H9 (cell line): ENCODE data around the gene ACOX3. TPM values are rescaled to one million over a fixed set of nuclear protein-coding genes. Genes with fewer than 3 reads are reported as not detected.

Experiments
- DNase-seq: peaks from one replicate; pipeline ENCODE4 v3.0.0-alpha.2; 2017
- H2AFZ ChIP-seq: one replicate; pipeline ENCODE4 v1.6.1; 2013; ENCODE audit warnings: mild to moderate bottlenecking, low read length, control low read depth, moderate library complexity
- H2AK5ac ChIP-seq: 2 replicates; pipeline ENCODE4 v1.6.1; 2013; ENCODE audit warnings: low read length, control low read depth, mixed read lengths; ENCODE audit not compliant: insufficient read length
- H2BK120ac ChIP-seq: one replicate; pipeline ENCODE4 v1.6.1; 2013; ENCODE audit warnings: low read depth, mild to moderate bottlenecking, low read length, control low read depth, inconsistent platforms; ENCODE audit not compliant: poor library complexity, severe bottlenecking
- H2BK12ac ChIP-seq: 2 replicates; pipeline ENCODE4 v1.6.1; 2013; ENCODE audit warnings: low read length, control low read depth, mixed read lengths, low read depth; ENCODE audit not compliant: insufficient read length
- H2BK15ac ChIP-seq: 2 replicates; pipeline ENCODE4 v1.6.1; 2013; ENCODE audit warnings: low read depth, low read length, control low read depth
- H2BK20ac ChIP-seq: one replicate; pipeline ENCODE4 v1.6.1; 2013; ENCODE audit warnings: low read depth, mild to moderate bottlenecking, low read length, control low read depth, inconsistent platforms; ENCODE audit not compliant: poor library complexity, severe bottlenecking
- H2BK5ac ChIP-seq: 2 replicates; pipeline ENCODE4 v1.6.1; 2013; ENCODE audit warnings: low read length, control low read depth, mixed read lengths; ENCODE audit not compliant: insufficient read length
- H3K14ac ChIP-seq: 2 replicates; pipeline ENCODE4 v1.6.1; 2013; ENCODE audit warnings: low read length, control low read depth; ENCODE audit not compliant: insufficient read depth
- H3K18ac ChIP-seq: 2 replicates; pipeline ENCODE4 v1.6.1; 2013; ENCODE audit warnings: low read depth, mild to moderate bottlenecking, mixed read lengths, low read length, control low read depth; ENCODE audit not compliant: insufficient read length
- H3K23ac ChIP-seq: 2 replicates; pipeline ENCODE4 v1.6.1; 2013; ENCODE audit warnings: low read length, control low read depth, mixed read lengths, low read depth; ENCODE audit not compliant: insufficient read length
- H3K23me2 ChIP-seq: 2 replicates; pipeline ENCODE4 v1.6.1; 2013; ENCODE audit warnings: low read depth, mild to moderate bottlenecking, mixed read lengths, low read length, control low read depth; ENCODE audit not compliant: insufficient read length, poor library complexity, severe bottlenecking
- H3K27ac ChIP-seq: 2 replicates; pipeline ENCODE4 v1.5.1; 2013; ENCODE audit warnings: low read length, control low read depth, mixed read lengths, low read depth; ENCODE audit not compliant: insufficient read length
- H3K27me3 ChIP-seq: 2 replicates; pipeline ENCODE4 v1.6.1; 2013; ENCODE audit warnings: low read length, control low read depth, inconsistent platforms; ENCODE audit not compliant: insufficient read depth
- H3K4ac ChIP-seq: 2 replicates; pipeline ENCODE4 v1.6.1; 2013; ENCODE audit warnings: low read depth, mild to moderate bottlenecking, control low read depth, inconsistent platforms, low read length, moderate library complexity
- H3K4me1 ChIP-seq: 2 replicates; pipeline ENCODE4 v1.6.1; 2013; ENCODE audit warnings: low read length, control low read depth, inconsistent platforms; ENCODE audit not compliant: insufficient read depth
- H3K4me2 ChIP-seq: 2 replicates; pipeline ENCODE4 v1.6.1; 2013; ENCODE audit warnings: low read length, control low read depth, mixed read lengths; ENCODE audit not compliant: insufficient read length, insufficient read depth
- H3K56ac ChIP-seq: 2 replicates; pipeline ENCODE4 v1.6.1; 2013; ENCODE audit warnings: low read depth, mild to moderate bottlenecking, mixed read lengths, low read length, control low read depth; ENCODE audit not compliant: insufficient read length
- H3K79me1 ChIP-seq: 2 replicates; pipeline ENCODE4 v1.6.1; 2013; ENCODE audit warnings: low read depth, mild to moderate bottlenecking, moderate library complexity, low read length, control low read depth, inconsistent platforms; ENCODE audit not compliant: insufficient read depth, poor library complexity, severe bottlenecking
- H3K79me2 ChIP-seq: 2 replicates; pipeline ENCODE4 v1.6.1; 2013; ENCODE audit warnings: low read length, control low read depth, inconsistent platforms; ENCODE audit not compliant: insufficient read depth
- H3K9ac ChIP-seq: 2 replicates; pipeline ENCODE4 v1.6.1; 2013; ENCODE audit warnings: low read length, control low read depth, mixed read lengths; ENCODE audit not compliant: insufficient read length; ENCODE audit errors: extremely low read depth
- H3K9me3 ChIP-seq: one replicate; pipeline ENCODE4 v1.6.1; 2013; ENCODE audit warnings: low read depth, low read length, inconsistent platforms; ENCODE audit not compliant: control insufficient read depth
- H3T11ph ChIP-seq: one replicate; pipeline ENCODE4 v1.6.1; 2013; ENCODE audit warnings: mild to moderate bottlenecking, low read length, control low read depth, inconsistent platforms
- H4K20me1 ChIP-seq: one replicate; pipeline ENCODE4 v1.6.1; 2013; ENCODE audit not compliant: control insufficient read depth, insufficient read length, insufficient read depth
- H4K5ac ChIP-seq: 2 replicates; pipeline ENCODE4 v1.6.1; 2013; ENCODE audit warnings: low read depth, mild to moderate bottlenecking, mixed read lengths, low read length, control low read depth; ENCODE audit not compliant: insufficient read length
- H4K8ac ChIP-seq: replicated peaks from 2 replicates; pipeline ENCODE4 v1.6.1; 2013; ENCODE audit warnings: low read length, control low read depth, mixed read lengths, low read depth; ENCODE audit not compliant: insufficient read length
- H4K91ac ChIP-seq: 2 replicates; pipeline ENCODE4 v1.6.1; 2013; ENCODE audit warnings: low read depth, mild to moderate bottlenecking, moderate library complexity, mixed read lengths, low read length, control low read depth; ENCODE audit not compliant: insufficient read length
- H3K27ac Mint-ChIP-seq, 3 experiments: 2 replicates in 2 of 3; 3 replicates in 1 of 3; pipeline ENCODE4 v1.8.0; 2020 to 2021; ENCODE audit warnings: mixed read lengths in 3 of 3, mild to moderate bottlenecking in 1 of 3, moderate library complexity in 1 of 3
- H3K27me3 Mint-ChIP-seq: 2 replicates; pipeline ENCODE4 v1.8.0; 2021; ENCODE audit warnings: low read depth, mild to moderate bottlenecking, moderate library complexity, mixed read lengths
- H3K36me3 Mint-ChIP-seq, 3 experiments: 2 replicates in 2 of 3; 3 replicates in 1 of 3; pipeline ENCODE4 v1.8.0; 2020 to 2021; ENCODE audit warnings: low read depth in 3 of 3, mixed read lengths in 3 of 3; ENCODE audit not compliant: insufficient read depth in 1 of 3
- H3K4me1 Mint-ChIP-seq, 2 experiments: 2 replicates each; pipeline ENCODE4 v1.8.0; 2020; ENCODE audit warnings: mixed read lengths in 2 of 2
- H3K4me3 Mint-ChIP-seq, 2 experiments: 2 replicates in 1 of 2; 3 replicates in 1 of 2; pipeline ENCODE4 v1.8.0; 2020 to 2021; ENCODE audit warnings: mild to moderate bottlenecking in 2 of 2, mixed read lengths in 2 of 2, moderate library complexity in 1 of 2
- H3K9me3 Mint-ChIP-seq, 2 experiments: 2 replicates in 1 of 2; 3 replicates in 1 of 2; pipeline ENCODE4 v1.8.0; 2020; ENCODE audit warnings: mild to moderate bottlenecking in 2 of 2, mixed read lengths in 2 of 2, moderate library complexity in 1 of 2
- WGBS: extraction: QIAGEN DNeasy Blood & Tissue Kit; methylation state at CpG from one replicate; pipeline ENCODE4 v1.1.7; 2013; ENCODE audit warnings: missing lambda C conversion rate, low lambda C conversion rate, mixed read lengths; ENCODE audit not compliant: insufficient read length; ENCODE audit errors: extremely low coverage; 5-methylcytosine and 5-hydroxymethylcytosine counted together
- total RNA-seq: library from RNA; stranded (reverse); gene quantifications from 2 replicates; pipeline ENCODE4 v1.2.1, GENCODE V29; 2021
- TF ChIP-seq, protein P1 (sequence below): fragments of 200-600 bp; sonication (generic); conservative IDR thresholded peaks from 3 replicates; pipeline ENCODE4 v1.8.0; 2021; ENCODE audit warnings: antibody characterized with exemption, mild to moderate bottlenecking

Gene ACOX3
- total RNA-seq, 1 experiment from 2014 or later: 13.8 TPM

DNA sequence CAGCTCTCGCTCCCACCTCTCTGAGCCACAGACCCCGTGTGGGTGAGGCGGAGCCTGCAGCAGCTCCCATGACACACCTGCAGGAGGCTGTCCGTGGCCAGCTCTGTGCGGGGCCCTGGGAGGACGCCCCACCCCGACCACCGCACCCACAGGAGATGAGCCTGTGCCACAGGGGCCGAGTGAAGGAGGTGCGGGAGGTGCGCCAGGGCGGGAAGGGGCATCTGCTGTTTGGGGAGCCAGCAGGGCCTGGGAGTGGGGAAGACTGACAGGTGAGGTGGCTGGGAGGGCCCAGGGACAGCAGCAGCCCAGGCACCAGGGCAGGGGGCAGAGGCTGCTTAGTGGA is 52.0 kb downstream of the ACOX3 start:
- H4K8ac ChIP-seq: no peak overlapping the region
- H3K4me1 Mint-ChIP-seq: peaks cover 5 to 6% of the 10 kb centered on the region in 2 experiments; a peak in 3 of 4 replicates
- no peak overlapping the region for H3K18ac ChIP-seq
- H3K9me3 ChIP-seq: no peaks in the 10 kb centered on the region
- H3K27me3 Mint-ChIP-seq: no peaks in the 10 kb centered on the region; the same call in 1 of the 2 replicates
- H2AFZ ChIP-seq: no peak overlapping the region
- no peak overlapping the region for H2BK20ac ChIP-seq
- no peaks in the 10 kb centered on the region for H3K23me2 ChIP-seq
- no peak overlapping the region; the same call in 1 of the 2 replicates for H3K14ac ChIP-seq
- TF ChIP-seq, protein P1, sequence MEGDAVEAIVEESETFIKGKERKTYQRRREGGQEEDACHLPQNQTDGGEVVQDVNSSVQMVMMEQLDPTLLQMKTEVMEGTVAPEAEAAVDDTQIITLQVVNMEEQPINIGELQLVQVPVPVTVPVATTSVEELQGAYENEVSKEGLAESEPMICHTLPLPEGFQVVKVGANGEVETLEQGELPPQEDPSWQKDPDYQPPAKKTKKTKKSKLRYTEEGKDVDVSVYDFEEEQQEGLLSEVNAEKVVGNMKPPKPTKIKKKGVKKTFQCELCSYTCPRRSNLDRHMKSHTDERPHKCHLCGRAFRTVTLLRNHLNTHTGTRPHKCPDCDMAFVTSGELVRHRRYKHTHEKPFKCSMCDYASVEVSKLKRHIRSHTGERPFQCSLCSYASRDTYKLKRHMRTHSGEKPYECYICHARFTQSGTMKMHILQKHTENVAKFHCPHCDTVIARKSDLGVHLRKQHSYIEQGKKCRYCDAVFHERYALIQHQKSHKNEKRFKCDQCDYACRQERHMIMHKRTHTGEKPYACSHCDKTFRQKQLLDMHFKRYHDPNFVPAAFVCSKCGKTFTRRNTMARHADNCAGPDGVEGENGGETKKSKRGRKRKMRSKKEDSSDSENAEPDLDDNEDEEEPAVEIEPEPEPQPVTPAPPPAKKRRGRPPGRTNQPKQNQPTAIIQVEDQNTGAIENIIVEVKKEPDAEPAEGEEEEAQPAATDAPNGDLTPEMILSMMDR: no peak
- no peak overlapping the region for H3K23ac ChIP-seq
- H3K4ac ChIP-seq: no peak overlapping the region
- H4K5ac ChIP-seq: no peak overlapping the region
- H3K36me3 Mint-ChIP-seq: peaks cover 3 to 6% (median 6%) of the 10 kb centered on the region in 3 experiments; a peak in 3 of 7 replicates
- H3K79me1 ChIP-seq: no peaks in the 10 kb centered on the region
- no peaks in the 10 kb centered on the region for H3K27me3 ChIP-seq
- H3K4me1 ChIP-seq: no peaks in the 10 kb centered on the region
- H2AK5ac ChIP-seq: no peak overlapping the region
- no peak overlapping the region for H2BK12ac ChIP-seq
- H2BK15ac ChIP-seq: no peak overlapping the region
- no peaks in the 10 kb centered on the region for H4K20me1 ChIP-seq
- H4K91ac ChIP-seq: no peak overlapping the region
- H3K9me3 Mint-ChIP-seq: no peaks in the 10 kb centered on the region
- no peak overlapping the region for H3K4me2 ChIP-seq
- H3K27ac Mint-ChIP-seq: peak overlapping the region in 1 of 3 experiments; percentile 65; a peak in 1 of 7 replicates
- no peak overlapping the region for H3K9ac ChIP-seq
- no peak overlapping the region for H3T11ph ChIP-seq
- H3K56ac ChIP-seq: no peak overlapping the region
- no peak overlapping the region for H2BK120ac ChIP-seq
- no peaks in the 10 kb centered on the region for H3K79me2 ChIP-seq
- no peak overlapping the region for H3K27ac ChIP-seq
- no CpG with 5 or more reads among the region's 12 CpGs for WGBS
- no peak overlapping the region for H2BK5ac ChIP-seq
- DNase-seq: no peak
- H3K4me3 Mint-ChIP-seq: no peak overlapping the region
